ENCODE measurements around the gene OR2V2. TPM values are rescaled to one million over a fixed set of nuclear protein-coding genes. Genes with fewer than 3 reads are reported as not detected.

The OR2V2 gene
- total RNA-seq, 4 donors from 2014 or later = not detected

GRCh38 chr5:181194489-181195248 lies 47.3 kb downstream of the OR2V2 start:
- Histone ChIP-seq H3K9me3 (no peaks in the 10 kb centered on the region), H3K27ac (no peak overlapping the region), H3K4me3 (no peak overlapping the region), H3K36me3 (no peaks in the 10 kb centered on the region), H3K4me1 (peaks cover 0 to 15% (median 2%) of the 10 kb centered on the region in 4 donors), H3K27me3 (no peaks in the 10 kb centered on the region)
- DNase-seq = no peak
- TF ChIP-seq, protein P1, sequence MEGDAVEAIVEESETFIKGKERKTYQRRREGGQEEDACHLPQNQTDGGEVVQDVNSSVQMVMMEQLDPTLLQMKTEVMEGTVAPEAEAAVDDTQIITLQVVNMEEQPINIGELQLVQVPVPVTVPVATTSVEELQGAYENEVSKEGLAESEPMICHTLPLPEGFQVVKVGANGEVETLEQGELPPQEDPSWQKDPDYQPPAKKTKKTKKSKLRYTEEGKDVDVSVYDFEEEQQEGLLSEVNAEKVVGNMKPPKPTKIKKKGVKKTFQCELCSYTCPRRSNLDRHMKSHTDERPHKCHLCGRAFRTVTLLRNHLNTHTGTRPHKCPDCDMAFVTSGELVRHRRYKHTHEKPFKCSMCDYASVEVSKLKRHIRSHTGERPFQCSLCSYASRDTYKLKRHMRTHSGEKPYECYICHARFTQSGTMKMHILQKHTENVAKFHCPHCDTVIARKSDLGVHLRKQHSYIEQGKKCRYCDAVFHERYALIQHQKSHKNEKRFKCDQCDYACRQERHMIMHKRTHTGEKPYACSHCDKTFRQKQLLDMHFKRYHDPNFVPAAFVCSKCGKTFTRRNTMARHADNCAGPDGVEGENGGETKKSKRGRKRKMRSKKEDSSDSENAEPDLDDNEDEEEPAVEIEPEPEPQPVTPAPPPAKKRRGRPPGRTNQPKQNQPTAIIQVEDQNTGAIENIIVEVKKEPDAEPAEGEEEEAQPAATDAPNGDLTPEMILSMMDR (IDR thresholded peaks at IDR 0.05) = no peak
- TF ChIP-seq POLR2A (IDR thresholded peaks at IDR 0.05) = no peak

GRCh38 chr5:181195249-181195761 lies 47.9 kb downstream of the OR2V2 start:
- Histone ChIP-seq H3K9me3 (no peaks in the 10 kb centered on the region), H3K4me3 (no peak overlapping the region), H3K4me1 (peaks cover 0 to 8% (median 2%) of the 10 kb centered on the region in 4 donors), H3K27me3 (no peaks in the 10 kb centered on the region), H3K36me3 (no peaks in the 10 kb centered on the region), H3K27ac (no peak overlapping the region)
- no peak for TF ChIP-seq POLR2A (IDR thresholded peaks at IDR 0.05)
- TF ChIP-seq, protein P1 (IDR thresholded peaks at IDR 0.05) = no peak
- DNase-seq = no peak

DNA sequence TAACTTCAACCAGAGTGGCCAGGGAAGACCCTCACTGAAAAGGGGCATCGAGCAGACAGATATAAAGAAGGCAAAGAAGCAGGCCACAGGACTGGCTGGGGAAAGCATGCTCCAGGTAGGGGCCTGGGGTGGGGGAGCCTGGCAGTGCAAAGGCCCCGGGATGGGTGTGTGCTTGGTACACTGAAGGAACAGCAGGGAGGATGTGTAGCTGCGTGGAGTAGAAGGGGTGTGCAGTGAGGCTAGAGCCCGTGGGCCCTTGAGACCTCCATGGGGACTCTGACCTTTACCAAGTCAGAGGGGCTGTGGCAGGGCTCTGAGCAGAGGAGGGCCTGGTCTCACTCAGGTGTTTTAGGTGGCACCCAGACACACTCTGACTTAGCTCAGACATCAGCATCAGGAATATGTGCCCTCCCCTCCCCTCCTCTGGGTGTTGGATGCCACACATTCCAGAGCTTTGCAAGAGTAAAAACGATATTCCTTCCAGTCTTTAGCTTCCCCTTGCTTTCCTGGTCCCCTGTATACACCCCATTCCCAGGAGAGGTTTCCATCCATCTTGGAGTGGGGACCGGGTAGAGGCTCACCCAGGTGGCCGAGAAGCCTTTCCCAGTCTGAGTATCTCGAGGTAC lies 50.1 kb downstream of the OR2V2 start:
- H3K27ac ChIP-seq = no peak overlapping the region
- H3K4me1 ChIP-seq = peaks cover 0 to 3% (median under 1%) of the 10 kb centered on the region in 4 donors
- no peak for DNase-seq
- no peak overlapping the region for H3K4me3 ChIP-seq
- H3K9me3 ChIP-seq = no peaks in the 10 kb centered on the region
- no peak for TF ChIP-seq POLR2A (IDR thresholded peaks at IDR 0.05)
- TF ChIP-seq, protein P1 (IDR thresholded peaks at IDR 0.05) = no peak
- H3K36me3 ChIP-seq = no peaks in the 10 kb centered on the region
- H3K27me3 ChIP-seq = no peaks in the 10 kb centered on the region

GRCh38 chr5:181198106-181198685 lies 50.8 kb downstream of the OR2V2 start:
- TF ChIP-seq, protein P1 (IDR thresholded peaks at IDR 0.05) = no peak
- TF ChIP-seq POLR2A (IDR thresholded peaks at IDR 0.05) = no peak
- H3K27me3 ChIP-seq = no peaks in the 10 kb centered on the region
- no peaks in the 10 kb centered on the region for H3K9me3 ChIP-seq
- peaks cover 0 to under 1% (median 0%) of the 10 kb centered on the region in 4 donors for H3K4me1 ChIP-seq
- no peak overlapping the region for H3K27ac ChIP-seq
- H3K4me3 ChIP-seq = no peak overlapping the region
- H3K36me3 ChIP-seq = no peaks in the 10 kb centered on the region
- DNase-seq = no peak

DNA sequence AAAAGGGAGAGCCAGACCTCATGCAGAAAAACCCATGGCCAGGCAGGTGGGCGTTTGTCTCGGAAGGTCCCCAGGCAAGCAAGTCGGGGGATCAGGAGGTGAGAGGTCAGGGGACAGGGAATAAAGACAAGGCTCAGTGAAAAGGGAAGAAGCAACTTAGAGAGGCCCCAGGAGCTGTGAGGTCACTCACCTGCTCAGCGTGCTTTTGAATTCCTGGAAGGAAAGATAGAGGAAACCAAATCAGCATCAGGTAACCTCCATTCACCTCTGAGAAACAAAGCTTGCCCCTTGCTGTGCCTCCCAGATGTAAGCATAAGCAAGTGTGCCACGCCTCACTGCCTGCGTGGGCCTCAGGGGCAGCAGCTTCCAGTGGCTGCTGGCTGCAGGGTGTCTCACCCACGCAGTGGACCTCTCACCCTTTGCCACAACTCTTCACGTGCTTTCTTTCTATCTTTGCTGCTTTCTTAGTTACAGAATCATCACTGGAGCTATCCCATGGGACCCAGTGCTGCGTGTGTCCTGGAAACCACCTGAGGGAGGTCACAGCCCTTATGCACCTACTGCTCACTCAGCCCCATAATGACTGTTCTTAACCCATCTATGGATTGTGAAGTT lies 51.6 kb downstream of the OR2V2 start:
- TF ChIP-seq, protein P1 (IDR thresholded peaks at IDR 0.05) = no peak
- no peak for TF ChIP-seq POLR2A (IDR thresholded peaks at IDR 0.05)
- Histone ChIP-seq H3K4me1 (peaks cover 0 to 8% (median under 1%) of the 10 kb centered on the region in 4 donors), H3K9me3 (no peaks in the 10 kb centered on the region), H3K27ac (peak overlapping the region in 1 of 4 donors; percentile 26), H3K4me3 (no peak overlapping the region), H3K36me3 (no peaks in the 10 kb centered on the region), H3K27me3 (no peaks in the 10 kb centered on the region)
- DNase-seq = no peak
